HG02970 (cell line): ENCODE results near the gene SYTL3.
"Not testable (repeated sequence)": the region's sequence is repeated elsewhere in the genome, so short reads cannot be mapped to it uniquely, and the experiment has no call there.

Experiments used
- ATAC-seq: cut with Tn5 transposase; IDR thresholded peaks from one replicate; pipeline ENCODE4 v1.9.1; 2021; ENCODE audit warnings: mild to moderate bottlenecking, moderate library complexity, moderate number of reproducible peaks; ENCODE audit not compliant: unreplicated experiment, low FRiP score

SYTL3 gene

GRCh38 chr6:158784505-158784904 lies 134.7 kb downstream of the SYTL3 start:
- ATAC-seq: no peak

- no peak for ATAC-seq
Measured at GRCh38 chr6:158785036-158785435, 135.2 kb downstream of the SYTL3 start.

GRCh38 chr6:158786645-158787304 lies 136.9 kb downstream of the SYTL3 start:
- no peak for ATAC-seq

GRCh38 chr6:158787395-158787794 lies 137.5 kb downstream of the SYTL3 start:
- no peak for ATAC-seq

- no peak for ATAC-seq
Measured at GRCh38 chr6:158789115-158789917, 139.5 kb downstream of the SYTL3 start.

- ATAC-seq: no peak
Measured at GRCh38 chr6:158791274-158791855, 141.5 kb downstream of the SYTL3 start.

- not testable (repeated sequence) for ATAC-seq
Measured at GRCh38 chr6:158792505-158792904, 142.7 kb downstream of the SYTL3 start.

GRCh38 chr6:158793432-158793831 lies 143.6 kb downstream of the SYTL3 start:
- no peak for ATAC-seq

- ATAC-seq: no peak
Measured at GRCh38 chr6:158795516-158795915, 145.7 kb downstream of the SYTL3 start.

GRCh38 chr6:158796353-158796752 lies 146.5 kb downstream of the SYTL3 start:
- no peak for ATAC-seq

GRCh38 chr6:158797331-158798310 lies 147.8 kb downstream of the SYTL3 start:
- no peak for ATAC-seq

- no peak for ATAC-seq
Measured at GRCh38 chr6:158798311-158798710, 148.5 kb downstream of the SYTL3 start.

- no peak for ATAC-seq
Measured at GRCh38 chr6:158799051-158799792, 149.4 kb downstream of the SYTL3 start.

- no peak for ATAC-seq
Measured at GRCh38 chr6:158801655-158802294, 151.9 kb downstream of the SYTL3 start.

GRCh38 chr6:158803733-158804143 lies 153.9 kb downstream of the SYTL3 start:
- no peak for ATAC-seq

- no peak for ATAC-seq
Measured at GRCh38 chr6:158804207-158804606, 154.4 kb downstream of the SYTL3 start.

- no peak for ATAC-seq
Measured at GRCh38 chr6:158805698-158806377, 156.0 kb downstream of the SYTL3 start.

- ATAC-seq: no peak
Measured at GRCh38 chr6:158807515-158808441, 157.9 kb downstream of the SYTL3 start.
